ENCODE results near the gene MEGF8. TPM values are rescaled to one million over a fixed set of nuclear protein-coding genes. Genes with fewer than 3 reads are reported as not detected.

The MEGF8 gene
- total and polyA plus RNA-seq, 4 donors: 1.2 to 13.7 (median 9.4) TPM

GRCh38 chr19:42397263-42398166 lies 72.1 kb downstream of the MEGF8 start:
- Histone ChIP-seq H3K27ac (ENCODE audit: low read depth in 1 of 2, low read length in 2 of 2) (peak overlapping the region; percentile 40 to 46), H3K27me3 (ENCODE audit: control insufficient read depth in 4 of 4, insufficient read depth in 4 of 4, low read length in 3 of 4) (no peaks in the 10 kb centered on the region), H3K4me1 (ENCODE audit: control insufficient read depth in 4 of 4, insufficient read depth in 4 of 4, low read length in 3 of 4) (peaks cover 0 to 18% (median 6%) of the 10 kb centered on the region in 4 donors), H3K9me3 (ENCODE audit: control insufficient read depth in 4 of 4, low read length in 3 of 4) (no peaks in the 10 kb centered on the region), H3K9ac (ENCODE audit: low read depth in 1 of 2, low read length in 2 of 2) (peak overlapping the region in 1 of 2 donors; percentile 69), H3K4me3 (ENCODE audit: low read depth in 1 of 3, low read length in 3 of 3) (peak overlapping the region in 2 of 3 donors; percentile 38 to 66), H3K36me3 (ENCODE audit: control insufficient read depth in 4 of 4, insufficient read depth in 3 of 4, low read depth in 1 of 4, low read length in 3 of 4) (no peaks in the 10 kb centered on the region)
- WGBS: 32% methylated on average over 25 of the region's 25 CpGs
- no peak for TF ChIP-seq ZBTB33 (IDR thresholded peaks at IDR 0.05)
- peak in 1 of 2 donors; percentile 13 for TF ChIP-seq HNF4A (conservative IDR thresholded peaks at IDR 0.05)
- DNase-seq (ENCODE audit: low spot score): no peak

- Histone ChIP-seq H3K4me3 (ENCODE audit: low read depth in 1 of 3, low read length in 3 of 3) (no peak overlapping the region), H3K36me3 (ENCODE audit: control insufficient read depth in 4 of 4, insufficient read depth in 3 of 4, low read depth in 1 of 4, low read length in 3 of 4) (no peaks in the 10 kb centered on the region), H3K9me3 (ENCODE audit: control insufficient read depth in 4 of 4, low read length in 3 of 4) (no peaks in the 10 kb centered on the region), H3K4me1 (ENCODE audit: control insufficient read depth in 4 of 4, insufficient read depth in 4 of 4, low read length in 3 of 4) (peaks cover 0 to 18% (median 6%) of the 10 kb centered on the region in 4 donors), H3K9ac (ENCODE audit: low read depth in 1 of 2, low read length in 2 of 2) (no peak overlapping the region), H3K27ac (ENCODE audit: low read depth in 1 of 2, low read length in 2 of 2) (no peak overlapping the region), H3K27me3 (ENCODE audit: control insufficient read depth in 4 of 4, insufficient read depth in 4 of 4, low read length in 3 of 4) (no peaks in the 10 kb centered on the region)
- TF ChIP-seq HNF4A (conservative IDR thresholded peaks at IDR 0.05) (no peak), RXRA (IDR thresholded peaks at IDR 0.05) (no peak), FOXA2 (IDR thresholded peaks at IDR 0.05) (no peak), SP1 (IDR thresholded peaks at IDR 0.05) (no peak), NR2F2 (IDR thresholded peaks at IDR 0.05) (no peak), JUND (IDR thresholded peaks at IDR 0.05) (no peak), HNF4G (IDR thresholded peaks at IDR 0.05) (no peak), RAD21 (IDR thresholded peaks at IDR 0.05) (no peak), FOXA1 (IDR thresholded peaks at IDR 0.05) (no peak), TAF1 (conservative IDR thresholded peaks at IDR 0.05) (no peak), ZBTB33 (IDR thresholded peaks at IDR 0.05) (no peak), YY1 (IDR thresholded peaks at IDR 0.05) (no peak), MAX (IDR thresholded peaks at IDR 0.05) (no peak), GABPA (IDR thresholded peaks at IDR 0.05 in 1 of 2, conservative IDR thresholded peaks at IDR 0.05 in 1 of 2) (no peak), ATF3 (IDR thresholded peaks at IDR 0.05) (no peak), EGR1 (IDR thresholded peaks at IDR 0.05; ENCODE audit: low read depth in 2 of 2) (no peak), CTCF (IDR thresholded peaks at IDR 0.05; ENCODE audit: low read depth, low read length, missing input control) (no peak), REST (IDR thresholded peaks at IDR 0.05) (no peak)
- no peak for DNase-seq (ENCODE audit: low spot score)
- 98% methylated on average over 1 of the region's 1 CpG for WGBS
These were observed 75.0 kb downstream of the MEGF8 start for GRCh38 chr19:42400404-42400803.

Data from liver (tissue), 9 donors.